Astrocyte (in vitro differentiated cells and primary cell): Measurements from ENCODE around the gene MIOX.

Experiments used
- EZH2 ChIP-seq: IDR thresholded peaks from 2 replicates; pipeline ENCODE4 v1.6.1; 2012; ENCODE audit warnings: mild to moderate bottlenecking, low read length, inconsistent platforms; ENCODE audit not compliant: insufficient read depth
- TF ChIP-seq, protein P1 (sequence below): IDR thresholded peaks from 2 replicates; pipeline ENCODE4 v1.5.1; 2011; ENCODE audit warnings: low read depth, mild to moderate bottlenecking, inconsistent platforms, low read length, moderate library complexity; ENCODE audit not compliant: insufficient read depth

DNA sequence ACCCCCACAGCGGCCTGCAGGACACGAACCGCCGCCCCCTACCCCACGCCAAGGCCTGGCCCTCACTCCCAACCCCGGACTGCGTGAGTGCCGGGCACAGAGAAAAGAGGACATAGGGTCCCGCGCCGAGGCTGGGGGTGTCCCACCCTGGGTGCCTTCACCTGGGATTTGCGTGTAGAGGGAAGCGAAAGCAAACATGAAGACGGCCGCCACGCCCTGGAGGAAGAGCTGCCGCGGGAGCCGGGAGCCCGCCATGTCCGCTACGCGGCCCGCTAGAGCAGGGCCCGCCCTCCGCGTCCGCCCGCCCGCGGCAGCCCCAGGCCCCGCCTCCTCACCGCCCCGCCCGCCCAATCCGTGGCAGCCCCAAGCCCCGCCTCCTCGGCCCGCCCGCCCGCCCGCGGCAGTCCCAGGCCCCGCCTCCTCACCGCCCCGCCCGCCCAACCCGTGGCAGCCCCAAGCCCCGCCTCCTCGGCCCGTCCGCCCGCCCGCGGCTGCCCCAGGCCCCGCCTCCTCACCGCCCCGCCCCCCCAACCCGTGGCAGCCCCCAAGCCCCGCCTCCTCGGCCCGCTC is 20.8 kb downstream of the MIOX start, which contains the start of gene LMF2:
- TF ChIP-seq, protein P1, sequence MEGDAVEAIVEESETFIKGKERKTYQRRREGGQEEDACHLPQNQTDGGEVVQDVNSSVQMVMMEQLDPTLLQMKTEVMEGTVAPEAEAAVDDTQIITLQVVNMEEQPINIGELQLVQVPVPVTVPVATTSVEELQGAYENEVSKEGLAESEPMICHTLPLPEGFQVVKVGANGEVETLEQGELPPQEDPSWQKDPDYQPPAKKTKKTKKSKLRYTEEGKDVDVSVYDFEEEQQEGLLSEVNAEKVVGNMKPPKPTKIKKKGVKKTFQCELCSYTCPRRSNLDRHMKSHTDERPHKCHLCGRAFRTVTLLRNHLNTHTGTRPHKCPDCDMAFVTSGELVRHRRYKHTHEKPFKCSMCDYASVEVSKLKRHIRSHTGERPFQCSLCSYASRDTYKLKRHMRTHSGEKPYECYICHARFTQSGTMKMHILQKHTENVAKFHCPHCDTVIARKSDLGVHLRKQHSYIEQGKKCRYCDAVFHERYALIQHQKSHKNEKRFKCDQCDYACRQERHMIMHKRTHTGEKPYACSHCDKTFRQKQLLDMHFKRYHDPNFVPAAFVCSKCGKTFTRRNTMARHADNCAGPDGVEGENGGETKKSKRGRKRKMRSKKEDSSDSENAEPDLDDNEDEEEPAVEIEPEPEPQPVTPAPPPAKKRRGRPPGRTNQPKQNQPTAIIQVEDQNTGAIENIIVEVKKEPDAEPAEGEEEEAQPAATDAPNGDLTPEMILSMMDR = no peak
- no peak for TF ChIP-seq EZH2
